Stimulated activated CD8-positive, alpha-beta memory T cell treated with anti-CD3 and anti-CD28 coated beads, Interleukin-4, amount 100 ng/mL, for 1 hour (primary cell): ENCODE measurements around the gene PRDM16.

ENCODE experiments used
- DNase-seq, 2 donors: peaks; one replicate each; pipeline ENCODE4 v3.0.0-alpha.2; 2020; ENCODE audit warnings: low read depth in 2 of 2, low spot score in 1 of 2

The PRDM16 gene

GRCh38 chr1:3436451-3436850 lies 367.4 kb downstream of the PRDM16 start:
- no peak for DNase-seq

DNA sequence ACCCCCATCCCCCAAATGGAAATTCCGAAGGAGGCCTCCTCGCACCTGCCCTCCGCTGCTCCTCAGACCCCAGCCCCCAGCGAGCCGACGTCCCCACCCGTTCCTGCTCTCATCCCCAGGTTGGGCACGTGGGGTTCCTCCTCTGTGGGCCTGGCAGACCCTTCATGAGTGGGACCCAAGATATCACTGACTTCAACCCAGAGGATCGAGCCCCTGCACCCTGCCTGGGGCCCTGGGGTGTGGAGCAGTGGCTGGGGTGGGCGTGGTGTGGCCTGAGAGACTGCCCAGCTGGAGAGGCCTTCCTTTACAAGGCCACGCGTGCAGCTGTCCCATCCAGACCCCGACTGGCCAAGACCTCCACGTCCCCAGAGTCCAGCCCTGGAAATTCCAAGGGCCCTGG lies 367.9 kb downstream of the PRDM16 start:
- no peak for DNase-seq

GRCh38 chr1:3438661-3439180 lies 369.7 kb downstream of the PRDM16 start:
- no peak for DNase-seq

DNA sequence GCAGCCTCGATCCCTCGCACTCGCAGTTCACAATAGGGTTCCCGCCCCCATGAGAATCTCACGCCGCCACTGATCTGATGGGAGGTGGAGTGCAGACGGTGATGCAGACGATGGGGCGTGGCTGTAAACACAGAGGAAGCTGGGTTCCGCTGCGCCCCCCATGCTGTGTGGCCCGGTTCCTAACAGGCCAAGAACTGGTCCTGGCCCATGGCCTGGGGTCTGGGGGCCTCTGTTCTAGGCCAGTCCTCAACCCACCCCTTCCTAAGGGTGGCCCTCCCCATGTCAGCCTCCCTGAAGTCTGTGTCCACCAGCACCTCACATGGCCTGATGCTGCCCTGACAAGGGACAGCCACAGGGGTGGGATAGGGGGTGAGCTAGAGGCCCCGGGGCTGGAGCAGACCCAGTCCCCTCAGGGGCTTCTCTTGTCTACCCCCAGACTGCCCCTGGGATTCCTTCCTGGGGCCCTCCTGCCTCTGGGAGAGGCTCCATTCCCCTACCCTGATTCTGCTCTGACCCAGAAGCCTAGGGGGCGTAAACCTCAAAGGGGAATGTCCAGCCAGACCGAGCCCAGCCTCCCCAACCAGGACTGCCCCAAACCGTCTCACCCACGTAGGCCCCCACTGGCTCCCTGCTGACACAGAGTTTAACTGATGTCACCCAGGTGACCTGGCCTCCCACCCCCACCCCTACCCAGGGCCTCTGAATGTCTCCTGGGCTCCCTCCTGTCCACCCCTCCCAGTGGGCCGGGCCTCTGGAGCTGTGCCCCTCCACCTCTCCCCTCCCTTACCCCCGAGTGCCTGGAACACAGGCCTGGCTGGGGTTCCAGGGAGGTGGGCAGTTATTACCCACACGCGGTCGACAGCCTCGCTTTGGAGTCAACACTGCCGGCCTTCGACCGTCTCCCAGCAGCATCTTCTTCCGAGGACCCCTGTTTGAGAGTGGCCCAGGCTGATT lies 370.6 kb downstream of the PRDM16 start:
- DNase-seq = no peak

- no peak for DNase-seq
These were observed 371.3 kb downstream of the PRDM16 start for GRCh38 chr1:3440300-3440681.

- DNase-seq = no peak
These were observed 371.9 kb downstream of the PRDM16 start for GRCh38 chr1:3440711-3441409.

GRCh38 chr1:3441410-3441847 lies 372.4 kb downstream of the PRDM16 start:
- no peak for DNase-seq

- no peak for DNase-seq
These were observed 372.9 kb downstream of the PRDM16 start for GRCh38 chr1:3441880-3442279.

DNA sequence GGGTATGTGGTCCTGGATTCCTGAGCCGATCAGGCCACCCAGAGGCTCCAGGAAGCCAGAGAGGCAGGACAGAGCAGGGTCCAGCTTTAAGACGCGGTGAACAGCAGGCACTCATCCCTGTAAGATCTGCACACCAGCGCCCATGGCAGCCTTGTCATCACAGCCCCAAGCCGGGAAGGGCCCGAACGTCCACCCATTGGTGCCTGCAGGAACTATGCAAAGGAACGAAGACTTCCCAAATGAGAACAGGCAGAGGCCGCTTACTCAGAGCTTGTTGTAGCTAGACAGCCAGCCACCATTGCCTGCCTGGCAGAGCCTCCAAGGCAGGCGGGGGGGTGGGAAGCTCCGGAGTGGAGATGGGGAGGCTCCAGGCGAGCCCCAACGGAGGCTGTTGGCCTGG lies 373.3 kb downstream of the PRDM16 start:
- no peak for DNase-seq

DNA sequence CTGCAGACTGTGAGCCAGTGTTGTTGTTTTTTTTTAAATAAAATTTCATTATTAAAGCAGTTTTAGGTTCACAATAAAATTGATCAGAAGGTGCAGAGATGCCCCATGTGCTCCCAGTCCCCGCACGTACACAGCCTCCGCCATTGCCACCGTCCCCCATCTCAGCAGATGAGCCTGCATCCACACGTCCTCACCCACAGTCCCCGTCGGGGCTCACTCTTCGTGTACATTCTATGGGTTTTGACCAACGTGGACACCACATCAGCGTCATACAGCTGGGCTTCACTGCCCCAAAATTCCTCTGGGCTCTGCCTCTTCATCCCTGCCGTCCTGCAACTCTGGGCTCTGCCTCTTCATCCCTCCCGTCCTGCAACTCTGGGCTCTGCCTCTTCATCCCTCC lies 373.9 kb downstream of the PRDM16 start:
- DNase-seq = no peak

- DNase-seq = no peak
These were observed 374.8 kb downstream of the PRDM16 start for GRCh38 chr1:3443807-3444206.

DNA sequence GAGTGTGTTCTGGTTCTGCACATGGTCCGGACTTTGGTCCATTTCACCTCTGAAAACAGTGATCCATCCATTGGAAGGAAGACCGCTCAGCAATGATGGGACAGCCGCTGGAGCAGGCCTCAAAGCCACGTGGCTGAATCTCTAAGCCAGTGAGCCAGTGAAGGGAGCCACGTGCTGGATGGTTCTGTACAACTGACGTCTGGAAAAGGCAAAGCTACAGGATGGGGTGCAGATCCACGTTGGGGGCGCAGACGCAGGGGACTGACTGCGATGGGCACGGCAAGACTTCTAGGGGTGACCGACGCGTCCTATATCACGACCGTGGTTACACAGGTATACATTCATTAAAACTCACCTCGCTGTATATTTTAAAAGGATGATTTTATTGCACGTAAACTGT lies 375.3 kb downstream of the PRDM16 start:
- DNase-seq = no peak

DNA sequence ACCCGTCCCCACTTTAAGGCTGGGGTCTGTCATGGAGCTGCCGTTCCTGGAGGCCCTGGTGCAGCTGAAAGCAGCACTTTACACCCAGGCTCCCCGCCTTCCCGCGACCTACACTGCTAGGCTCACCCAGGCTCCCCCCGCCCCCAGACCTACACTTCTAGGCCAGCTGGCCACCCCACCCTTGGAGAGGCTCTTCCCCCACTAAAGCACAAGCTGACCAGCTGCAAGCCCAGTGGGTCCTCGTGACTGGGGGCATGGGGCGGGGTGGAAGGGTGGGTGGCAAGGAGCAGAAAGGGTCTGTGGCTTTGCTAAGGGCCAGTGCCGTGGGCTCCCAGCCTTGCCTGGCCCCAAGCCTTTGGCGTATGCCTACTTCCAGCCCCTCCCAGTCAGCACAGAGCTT lies 375.7 kb downstream of the PRDM16 start:
- no peak for DNase-seq

GRCh38 chr1:3450202-3450863 lies 381.3 kb downstream of the PRDM16 start:
- no peak for DNase-seq

GRCh38 chr1:3450983-3451382 lies 382.0 kb downstream of the PRDM16 start:
- no peak for DNase-seq

GRCh38 chr1:3451994-3452865 lies 383.2 kb downstream of the PRDM16 start:
- DNase-seq = no peak

DNA sequence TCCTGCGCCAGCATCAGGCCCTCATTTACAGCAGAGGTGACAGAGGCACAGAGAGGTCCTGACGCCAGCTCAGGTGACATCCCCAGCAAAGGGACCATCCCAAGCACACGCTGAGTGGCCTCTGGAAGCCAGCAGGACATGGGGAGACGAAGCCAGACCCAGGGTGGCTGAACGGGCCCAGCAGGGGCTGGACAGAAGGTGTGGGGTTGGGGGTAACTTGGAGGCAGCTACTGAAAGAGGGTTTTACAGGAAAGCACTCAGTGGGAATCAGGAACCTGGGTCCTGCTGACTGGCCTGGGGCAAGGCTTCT lies 383.8 kb downstream of the PRDM16 start:
- no peak for DNase-seq

GRCh38 chr1:3453203-3453761 lies 384.3 kb downstream of the PRDM16 start:
- peak; percentile 31 to 45 for DNase-seq

GRCh38 chr1:3453891-3454810 lies 385.1 kb downstream of the PRDM16 start, which contains the start of gene ARHGEF16:
TSS of gene ARHGEF16 (plus strand) at chr1:3454665. CDS start at chr1:3463085, 8,420 bp downstream.
- DNase-seq = no peak
